ENCODE measurements around the gene BTRC. TPM values are rescaled to one million over a fixed set of nuclear protein-coding genes. Genes with fewer than 3 reads are reported as not detected.
A peak's percentile ranks its signal among the peaks of the same experiment; 100 is the strongest.
"Not testable (repeated sequence)": the region's sequence is repeated elsewhere in the genome, so short reads cannot be mapped to it uniquely, and the experiment has no call there.

Gene BTRC
- total RNA-seq, 1 donor from 2014 or later: 35.5 TPM

- H3K36me3 Mint-ChIP-seq (ENCODE audit: low read depth): peaks cover 3% of the 10 kb centered on the region
- H3K4me1 Mint-ChIP-seq: no peaks in the 10 kb centered on the region
- no peak for DNase-seq (ENCODE audit: low read depth, low spot score)
- TF ChIP-seq, protein P1, sequence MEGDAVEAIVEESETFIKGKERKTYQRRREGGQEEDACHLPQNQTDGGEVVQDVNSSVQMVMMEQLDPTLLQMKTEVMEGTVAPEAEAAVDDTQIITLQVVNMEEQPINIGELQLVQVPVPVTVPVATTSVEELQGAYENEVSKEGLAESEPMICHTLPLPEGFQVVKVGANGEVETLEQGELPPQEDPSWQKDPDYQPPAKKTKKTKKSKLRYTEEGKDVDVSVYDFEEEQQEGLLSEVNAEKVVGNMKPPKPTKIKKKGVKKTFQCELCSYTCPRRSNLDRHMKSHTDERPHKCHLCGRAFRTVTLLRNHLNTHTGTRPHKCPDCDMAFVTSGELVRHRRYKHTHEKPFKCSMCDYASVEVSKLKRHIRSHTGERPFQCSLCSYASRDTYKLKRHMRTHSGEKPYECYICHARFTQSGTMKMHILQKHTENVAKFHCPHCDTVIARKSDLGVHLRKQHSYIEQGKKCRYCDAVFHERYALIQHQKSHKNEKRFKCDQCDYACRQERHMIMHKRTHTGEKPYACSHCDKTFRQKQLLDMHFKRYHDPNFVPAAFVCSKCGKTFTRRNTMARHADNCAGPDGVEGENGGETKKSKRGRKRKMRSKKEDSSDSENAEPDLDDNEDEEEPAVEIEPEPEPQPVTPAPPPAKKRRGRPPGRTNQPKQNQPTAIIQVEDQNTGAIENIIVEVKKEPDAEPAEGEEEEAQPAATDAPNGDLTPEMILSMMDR (conservative IDR thresholded peaks at IDR 0.05): no peak
- no peak overlapping the region for H3K4me3 Mint-ChIP-seq
- H3K27ac Mint-ChIP-seq (ENCODE audit: unreplicated experiment): no peak overlapping the region
- H3K9me3 Mint-ChIP-seq: no peaks in the 10 kb centered on the region
- no peaks in the 10 kb centered on the region for H3K27me3 Mint-ChIP-seq (ENCODE audit: low read depth)
Measured at GRCh38 chr10:101363850-101364400, 10.0 kb downstream of the BTRC start.

DNA sequence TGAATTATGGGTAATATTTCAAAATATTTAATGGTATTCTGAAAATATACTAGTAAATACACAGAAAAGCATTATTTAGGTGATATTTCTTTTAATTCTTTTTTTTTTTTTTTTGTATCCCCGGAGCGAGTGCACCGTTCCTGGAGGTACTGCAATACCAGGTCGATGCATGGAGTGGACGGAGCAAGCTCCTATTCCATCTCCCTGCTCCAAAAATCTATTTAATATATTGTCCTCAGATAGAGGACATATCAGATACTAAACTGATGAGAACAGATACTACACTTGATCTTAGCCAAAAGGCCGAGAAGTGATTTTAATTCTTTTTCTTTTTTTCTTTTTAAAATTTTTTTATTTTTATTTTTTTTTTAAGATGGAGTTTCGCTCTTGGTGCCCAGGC, 10.8 kb downstream of the BTRC start:
- TF ChIP-seq, protein P1 (conservative IDR thresholded peaks at IDR 0.05): no peak
- Mint-ChIP-seq H3K27me3 (ENCODE audit: low read depth) (no peaks in the 10 kb centered on the region), H3K9me3 (no peaks in the 10 kb centered on the region), H3K4me3 (no peak overlapping the region), H3K36me3 (ENCODE audit: low read depth) (peaks cover 9% of the 10 kb centered on the region), H3K27ac (ENCODE audit: unreplicated experiment) (no peak overlapping the region), H3K4me1 (no peaks in the 10 kb centered on the region)
- DNase-seq (ENCODE audit: low read depth, low spot score): no peak

- Mint-ChIP-seq H3K4me3 (no peak overlapping the region), H3K9me3 (no peaks in the 10 kb centered on the region), H3K36me3 (ENCODE audit: low read depth) (peaks cover 14% of the 10 kb centered on the region), H3K27me3 (ENCODE audit: low read depth) (no peaks in the 10 kb centered on the region), H3K4me1 (peaks cover 6% of the 10 kb centered on the region), H3K27ac (ENCODE audit: unreplicated experiment) (no peak overlapping the region)
- no peak for DNase-seq (ENCODE audit: low read depth, low spot score)
- TF ChIP-seq, protein P1 (conservative IDR thresholded peaks at IDR 0.05): no peak
Measured at GRCh38 chr10:101367569-101368453, 13.8 kb downstream of the BTRC start.

- Mint-ChIP-seq H3K4me1 (peaks cover 13% of the 10 kb centered on the region), H3K4me3 (no peak overlapping the region), H3K27ac (ENCODE audit: unreplicated experiment) (peak overlapping the region; percentile 3), H3K9me3 (peaks cover 4% of the 10 kb centered on the region), H3K27me3 (ENCODE audit: low read depth) (no peaks in the 10 kb centered on the region), H3K36me3 (ENCODE audit: low read depth) (peaks cover 19% of the 10 kb centered on the region)
- DNase-seq (ENCODE audit: low read depth, low spot score): no peak
- TF ChIP-seq, protein P1 (conservative IDR thresholded peaks at IDR 0.05): no peak
Measured at GRCh38 chr10:101373063-101373462, 19.1 kb downstream of the BTRC start.

- not testable (repeated sequence) for H3K4me3 Mint-ChIP-seq; H3K27ac Mint-ChIP-seq (ENCODE audit: unreplicated experiment); H3K27me3 Mint-ChIP-seq (ENCODE audit: low read depth); H3K9me3 Mint-ChIP-seq; DNase-seq (ENCODE audit: low read depth, low spot score)
- Mint-ChIP-seq H3K4me1 (peaks cover 13% of the 10 kb centered on the region), H3K36me3 (ENCODE audit: low read depth) (peaks cover 18% of the 10 kb centered on the region)
Measured at GRCh38 chr10:101373993-101374392, 20.0 kb downstream of the BTRC start.

DNA sequence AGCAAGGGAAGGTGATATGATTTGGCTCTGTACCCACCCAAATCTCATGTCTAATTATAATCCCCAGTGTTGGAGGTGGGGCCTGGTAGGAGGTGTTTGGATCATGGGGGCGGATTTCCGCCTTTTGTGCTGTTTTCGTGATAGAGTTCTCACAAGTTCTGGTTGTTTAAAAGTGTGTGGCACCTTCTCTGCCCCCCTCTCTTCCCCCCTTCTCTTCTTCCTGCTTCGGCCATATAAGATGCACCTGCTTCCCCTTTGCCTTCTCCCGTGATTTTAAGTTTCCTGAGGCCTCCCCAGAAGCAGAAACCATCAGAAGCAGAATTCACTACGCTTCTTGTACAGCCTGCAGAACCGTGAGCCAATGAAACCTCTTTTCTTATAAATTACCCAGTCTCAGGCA, 21.1 kb downstream of the BTRC start:
- H3K36me3 Mint-ChIP-seq (ENCODE audit: low read depth): peaks cover 10% of the 10 kb centered on the region
- peaks cover 13% of the 10 kb centered on the region for H3K4me1 Mint-ChIP-seq
- TF ChIP-seq, protein P1 (conservative IDR thresholded peaks at IDR 0.05): no peak
- no peak for DNase-seq (ENCODE audit: low read depth, low spot score)
- H3K27me3 Mint-ChIP-seq (ENCODE audit: low read depth): no peaks in the 10 kb centered on the region
- no peak overlapping the region for H3K4me3 Mint-ChIP-seq
- peaks cover 4% of the 10 kb centered on the region for H3K9me3 Mint-ChIP-seq
- H3K27ac Mint-ChIP-seq (ENCODE audit: unreplicated experiment): no peak overlapping the region

Data from neural crest cell (in vitro differentiated cells).